ENCODE measurements around the gene SMOC1. TPM values are rescaled to one million over a fixed set of nuclear protein-coding genes. Genes with fewer than 3 reads are reported as not detected.

Gene SMOC1
- under 0.01 and 0.09 TPM in 2 replicates for total RNA-seq

GRCh38 chr14:69879175-69880043 is at the start of gene SMOC1:
Gene SMOC1, plus strand, starts transcription at chr14:69879416. Its CDS starts 263 bp downstream, at chr14:69879679.

Other genes starting within 250 kb of the SMOC1 start
- 129 and 143 TPM in 2 replicates for gene SRSF5, start 112.3 kb upstream of the SMOC1 start, total RNA-seq
- not detected in 2 replicates for gene SLC10A1, start 82.2 kb upstream of the SMOC1 start, total RNA-seq

Measured in endothelial cell of coronary artery (primary cell).